H9 (cell line): Measurements from ENCODE around the gene SS18L1. TPM values are rescaled to one million over a fixed set of nuclear protein-coding genes. Genes with fewer than 3 reads are reported as not detected.

Source experiments
- DNase-seq: peaks from one replicate; pipeline ENCODE4 v3.0.0-alpha.2; 2017
- H2AFZ ChIP-seq: one replicate; pipeline ENCODE4 v1.6.1; 2013; ENCODE audit warnings: mild to moderate bottlenecking, low read length, control low read depth, moderate library complexity
- H2AK5ac ChIP-seq: 2 replicates; pipeline ENCODE4 v1.6.1; 2013; ENCODE audit warnings: low read length, control low read depth, mixed read lengths; ENCODE audit not compliant: insufficient read length
- H2BK120ac ChIP-seq: one replicate; pipeline ENCODE4 v1.6.1; 2013; ENCODE audit warnings: low read depth, mild to moderate bottlenecking, low read length, control low read depth, inconsistent platforms; ENCODE audit not compliant: poor library complexity, severe bottlenecking
- H2BK12ac ChIP-seq: 2 replicates; pipeline ENCODE4 v1.6.1; 2013; ENCODE audit warnings: low read length, control low read depth, mixed read lengths, low read depth; ENCODE audit not compliant: insufficient read length
- H2BK15ac ChIP-seq: 2 replicates; pipeline ENCODE4 v1.6.1; 2013; ENCODE audit warnings: low read depth, low read length, control low read depth
- H2BK20ac ChIP-seq: one replicate; pipeline ENCODE4 v1.6.1; 2013; ENCODE audit warnings: low read depth, mild to moderate bottlenecking, low read length, control low read depth, inconsistent platforms; ENCODE audit not compliant: poor library complexity, severe bottlenecking
- H2BK5ac ChIP-seq: 2 replicates; pipeline ENCODE4 v1.6.1; 2013; ENCODE audit warnings: low read length, control low read depth, mixed read lengths; ENCODE audit not compliant: insufficient read length
- H3K14ac ChIP-seq: 2 replicates; pipeline ENCODE4 v1.6.1; 2013; ENCODE audit warnings: low read length, control low read depth; ENCODE audit not compliant: insufficient read depth
- H3K18ac ChIP-seq: 2 replicates; pipeline ENCODE4 v1.6.1; 2013; ENCODE audit warnings: low read depth, mild to moderate bottlenecking, mixed read lengths, low read length, control low read depth; ENCODE audit not compliant: insufficient read length
- H3K23ac ChIP-seq: 2 replicates; pipeline ENCODE4 v1.6.1; 2013; ENCODE audit warnings: low read length, control low read depth, mixed read lengths, low read depth; ENCODE audit not compliant: insufficient read length
- H3K23me2 ChIP-seq: 2 replicates; pipeline ENCODE4 v1.6.1; 2013; ENCODE audit warnings: low read depth, mild to moderate bottlenecking, mixed read lengths, low read length, control low read depth; ENCODE audit not compliant: insufficient read length, poor library complexity, severe bottlenecking
- H3K27ac ChIP-seq: 2 replicates; pipeline ENCODE4 v1.5.1; 2013; ENCODE audit warnings: low read length, control low read depth, mixed read lengths, low read depth; ENCODE audit not compliant: insufficient read length
- H3K27me3 ChIP-seq: 2 replicates; pipeline ENCODE4 v1.6.1; 2013; ENCODE audit warnings: low read length, control low read depth, inconsistent platforms; ENCODE audit not compliant: insufficient read depth
- H3K4ac ChIP-seq: 2 replicates; pipeline ENCODE4 v1.6.1; 2013; ENCODE audit warnings: low read depth, mild to moderate bottlenecking, control low read depth, inconsistent platforms, low read length, moderate library complexity
- H3K4me1 ChIP-seq: 2 replicates; pipeline ENCODE4 v1.6.1; 2013; ENCODE audit warnings: low read length, control low read depth, inconsistent platforms; ENCODE audit not compliant: insufficient read depth
- H3K4me2 ChIP-seq: 2 replicates; pipeline ENCODE4 v1.6.1; 2013; ENCODE audit warnings: low read length, control low read depth, mixed read lengths; ENCODE audit not compliant: insufficient read length, insufficient read depth
- H3K56ac ChIP-seq: 2 replicates; pipeline ENCODE4 v1.6.1; 2013; ENCODE audit warnings: low read depth, mild to moderate bottlenecking, mixed read lengths, low read length, control low read depth; ENCODE audit not compliant: insufficient read length
- H3K79me1 ChIP-seq: 2 replicates; pipeline ENCODE4 v1.6.1; 2013; ENCODE audit warnings: low read depth, mild to moderate bottlenecking, moderate library complexity, low read length, control low read depth, inconsistent platforms; ENCODE audit not compliant: insufficient read depth, poor library complexity, severe bottlenecking
- H3K79me2 ChIP-seq: 2 replicates; pipeline ENCODE4 v1.6.1; 2013; ENCODE audit warnings: low read length, control low read depth, inconsistent platforms; ENCODE audit not compliant: insufficient read depth
- H3K9ac ChIP-seq: 2 replicates; pipeline ENCODE4 v1.6.1; 2013; ENCODE audit warnings: low read length, control low read depth, mixed read lengths; ENCODE audit not compliant: insufficient read length; ENCODE audit errors: extremely low read depth
- H3K9me3 ChIP-seq: one replicate; pipeline ENCODE4 v1.6.1; 2013; ENCODE audit warnings: low read depth, low read length, inconsistent platforms; ENCODE audit not compliant: control insufficient read depth
- H3T11ph ChIP-seq: one replicate; pipeline ENCODE4 v1.6.1; 2013; ENCODE audit warnings: mild to moderate bottlenecking, low read length, control low read depth, inconsistent platforms
- H4K20me1 ChIP-seq: one replicate; pipeline ENCODE4 v1.6.1; 2013; ENCODE audit not compliant: control insufficient read depth, insufficient read length, insufficient read depth
- H4K5ac ChIP-seq: 2 replicates; pipeline ENCODE4 v1.6.1; 2013; ENCODE audit warnings: low read depth, mild to moderate bottlenecking, mixed read lengths, low read length, control low read depth; ENCODE audit not compliant: insufficient read length
- H4K8ac ChIP-seq: replicated peaks from 2 replicates; pipeline ENCODE4 v1.6.1; 2013; ENCODE audit warnings: low read length, control low read depth, mixed read lengths, low read depth; ENCODE audit not compliant: insufficient read length
- H4K91ac ChIP-seq: 2 replicates; pipeline ENCODE4 v1.6.1; 2013; ENCODE audit warnings: low read depth, mild to moderate bottlenecking, moderate library complexity, mixed read lengths, low read length, control low read depth; ENCODE audit not compliant: insufficient read length
- H3K27ac Mint-ChIP-seq, 3 experiments: 2 replicates in 2 of 3; 3 replicates in 1 of 3; pipeline ENCODE4 v1.8.0; 2020 to 2021; ENCODE audit warnings: mixed read lengths in 3 of 3, mild to moderate bottlenecking in 1 of 3, moderate library complexity in 1 of 3
- H3K27me3 Mint-ChIP-seq: 2 replicates; pipeline ENCODE4 v1.8.0; 2021; ENCODE audit warnings: low read depth, mild to moderate bottlenecking, moderate library complexity, mixed read lengths
- H3K36me3 Mint-ChIP-seq, 3 experiments: 2 replicates in 2 of 3; 3 replicates in 1 of 3; pipeline ENCODE4 v1.8.0; 2020 to 2021; ENCODE audit warnings: low read depth in 3 of 3, mixed read lengths in 3 of 3; ENCODE audit not compliant: insufficient read depth in 1 of 3
- H3K4me1 Mint-ChIP-seq, 2 experiments: 2 replicates each; pipeline ENCODE4 v1.8.0; 2020; ENCODE audit warnings: mixed read lengths in 2 of 2
- H3K4me3 Mint-ChIP-seq, 2 experiments: 2 replicates in 1 of 2; 3 replicates in 1 of 2; pipeline ENCODE4 v1.8.0; 2020 to 2021; ENCODE audit warnings: mild to moderate bottlenecking in 2 of 2, mixed read lengths in 2 of 2, moderate library complexity in 1 of 2
- H3K9me3 Mint-ChIP-seq, 2 experiments: 2 replicates in 1 of 2; 3 replicates in 1 of 2; pipeline ENCODE4 v1.8.0; 2020; ENCODE audit warnings: mild to moderate bottlenecking in 2 of 2, mixed read lengths in 2 of 2, moderate library complexity in 1 of 2
- whole genome bisulfite sequencing: extraction: QIAGEN DNeasy Blood & Tissue Kit; methylation state at CpG from one replicate; pipeline ENCODE4 v1.1.7; 2013; ENCODE audit warnings: missing lambda C conversion rate, low lambda C conversion rate, mixed read lengths; ENCODE audit not compliant: insufficient read length; ENCODE audit errors: extremely low coverage; 5-methylcytosine and 5-hydroxymethylcytosine counted together
- total RNA-seq: library from RNA; stranded (reverse); gene quantifications from 2 replicates; pipeline ENCODE4 v1.2.1, GENCODE V29; 2021
- TF ChIP-seq, protein P1 (sequence below): fragments of 200-600 bp; sonication (generic); conservative IDR thresholded peaks from 3 replicates; pipeline ENCODE4 v1.8.0; 2021; ENCODE audit warnings: antibody characterized with exemption, mild to moderate bottlenecking

Gene SS18L1
- total RNA-seq, 1 experiment from 2014 or later = 22.2 TPM

DNA sequence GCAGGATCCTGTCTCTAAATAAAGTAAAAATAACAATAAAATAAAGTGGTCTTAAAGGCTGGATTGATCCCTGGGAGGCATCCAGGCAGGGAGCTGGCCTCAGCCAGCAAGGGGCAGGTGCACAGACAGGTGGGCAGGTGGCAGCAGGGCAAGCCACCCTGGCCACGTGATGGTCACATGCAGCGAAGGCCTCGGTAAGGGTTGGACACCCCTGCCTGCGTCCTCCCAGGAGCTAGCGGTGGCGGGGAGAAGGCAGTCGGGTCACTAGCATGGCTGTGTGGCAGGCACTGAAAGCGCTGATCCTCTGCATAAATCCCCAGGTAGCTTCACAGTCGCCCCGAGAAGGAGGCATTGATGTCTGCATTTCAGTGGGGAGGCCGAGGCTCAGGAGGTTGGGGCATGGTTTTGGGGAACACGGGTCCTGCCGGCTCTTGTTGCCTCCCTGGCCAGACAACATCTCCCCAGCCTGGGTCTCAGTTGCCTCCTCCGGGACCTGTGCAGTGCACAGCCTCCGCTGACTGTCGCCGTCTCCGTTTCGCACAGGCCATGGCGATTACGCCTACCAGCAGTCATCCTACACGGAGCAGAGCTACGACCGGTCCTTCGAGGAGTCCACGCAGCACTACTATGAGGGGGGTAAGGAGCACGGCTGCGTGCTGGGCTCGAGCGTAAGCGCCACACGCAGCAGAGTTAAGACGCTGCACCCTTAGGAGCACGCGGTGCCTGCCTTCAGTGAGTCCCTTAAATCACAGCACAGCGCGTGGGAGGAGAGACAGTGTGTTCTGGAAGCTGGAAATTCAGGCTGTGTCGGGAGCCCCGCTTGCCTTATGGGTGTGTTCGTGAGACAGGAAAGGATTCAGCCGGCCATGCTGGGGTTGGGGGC, 21.6 kb downstream of the SS18L1 start:
- no peak overlapping the region for H2BK5ac ChIP-seq
- H2AFZ ChIP-seq = no peak overlapping the region
- H2BK15ac ChIP-seq = no peak overlapping the region
- no peaks in the 10 kb centered on the region for H3K23me2 ChIP-seq
- no peaks in the 10 kb centered on the region; a peak in 1 of 5 replicates for H3K9me3 Mint-ChIP-seq
- H3K14ac ChIP-seq = no peak overlapping the region; the same call in 1 of the 2 replicates
- DNase-seq = no peak
- H2BK120ac ChIP-seq = no peak overlapping the region
- WGBS = no CpG with 5 or more reads among the region's 41 CpGs
- no peaks in the 10 kb centered on the region for H3K79me2 ChIP-seq
- H2BK12ac ChIP-seq = no peak overlapping the region
- H3T11ph ChIP-seq = no peak overlapping the region
- no peak overlapping the region for H4K91ac ChIP-seq
- H4K8ac ChIP-seq = no peak overlapping the region
- no peaks in the 10 kb centered on the region for H3K9me3 ChIP-seq
- H4K20me1 ChIP-seq = no peaks in the 10 kb centered on the region
- H3K27me3 Mint-ChIP-seq = no peaks in the 10 kb centered on the region
- H3K4me1 Mint-ChIP-seq = 0 out of 4 replicates have a peak, but pooled peaks cover 0 to 2% of the 10 kb centered on the region in 2 experiments
- H3K23ac ChIP-seq = no peak overlapping the region
- H3K4me3 Mint-ChIP-seq = no peak overlapping the region
- H3K4me2 ChIP-seq = no peak overlapping the region
- H2BK20ac ChIP-seq = no peak overlapping the region
- H3K56ac ChIP-seq = no peak overlapping the region
- no peak overlapping the region for H2AK5ac ChIP-seq
- H4K5ac ChIP-seq = no peak overlapping the region
- no peak overlapping the region for H3K27ac ChIP-seq
- peaks cover 29 to 72% (median 62%) of the 10 kb centered on the region in 3 experiments for H3K36me3 Mint-ChIP-seq
- H3K9ac ChIP-seq = no peak overlapping the region
- no peak overlapping the region for H3K18ac ChIP-seq
- TF ChIP-seq, protein P1, sequence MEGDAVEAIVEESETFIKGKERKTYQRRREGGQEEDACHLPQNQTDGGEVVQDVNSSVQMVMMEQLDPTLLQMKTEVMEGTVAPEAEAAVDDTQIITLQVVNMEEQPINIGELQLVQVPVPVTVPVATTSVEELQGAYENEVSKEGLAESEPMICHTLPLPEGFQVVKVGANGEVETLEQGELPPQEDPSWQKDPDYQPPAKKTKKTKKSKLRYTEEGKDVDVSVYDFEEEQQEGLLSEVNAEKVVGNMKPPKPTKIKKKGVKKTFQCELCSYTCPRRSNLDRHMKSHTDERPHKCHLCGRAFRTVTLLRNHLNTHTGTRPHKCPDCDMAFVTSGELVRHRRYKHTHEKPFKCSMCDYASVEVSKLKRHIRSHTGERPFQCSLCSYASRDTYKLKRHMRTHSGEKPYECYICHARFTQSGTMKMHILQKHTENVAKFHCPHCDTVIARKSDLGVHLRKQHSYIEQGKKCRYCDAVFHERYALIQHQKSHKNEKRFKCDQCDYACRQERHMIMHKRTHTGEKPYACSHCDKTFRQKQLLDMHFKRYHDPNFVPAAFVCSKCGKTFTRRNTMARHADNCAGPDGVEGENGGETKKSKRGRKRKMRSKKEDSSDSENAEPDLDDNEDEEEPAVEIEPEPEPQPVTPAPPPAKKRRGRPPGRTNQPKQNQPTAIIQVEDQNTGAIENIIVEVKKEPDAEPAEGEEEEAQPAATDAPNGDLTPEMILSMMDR = no peak
- H3K79me1 ChIP-seq = no peaks in the 10 kb centered on the region
- H3K4me1 ChIP-seq = no peaks in the 10 kb centered on the region
- H3K4ac ChIP-seq = no peak overlapping the region
- H3K27ac Mint-ChIP-seq = no peak overlapping the region
- H3K27me3 ChIP-seq = no peaks in the 10 kb centered on the region
